Activated CD4-positive, alpha-beta T cell treated with anti-CD3 and anti-CD28 coated beads, Interleukin-2, amount 10 ng/mL, durations not matched to agents 24 days and 14 days (primary cell): ENCODE results near the gene BIRC5. TPM values are rescaled to one million over a fixed set of nuclear protein-coding genes. Genes with fewer than 3 reads are reported as not detected.
A peak's percentile ranks its signal among the peaks of the same experiment; 100 is the strongest.

Experiments used
- DNase-seq: peaks from one replicate; pipeline ENCODE4 v3.0.0; 2022
- H3K27ac Mint-ChIP-seq: one replicate; pipeline ENCODE4 v1.8.0; 2022; ENCODE audit warnings: mild to moderate bottlenecking, mixed read lengths
- H3K27me3 Mint-ChIP-seq: one replicate; pipeline ENCODE4 v1.8.0; 2022; ENCODE audit warnings: mixed read lengths
- H3K36me3 Mint-ChIP-seq: one replicate; pipeline ENCODE4 v1.8.0; 2022; ENCODE audit warnings: low read depth, mild to moderate bottlenecking, mixed read lengths
- H3K4me1 Mint-ChIP-seq: one replicate; pipeline ENCODE4 v1.8.0; 2021; ENCODE audit warnings: mixed read lengths
- H3K4me3 Mint-ChIP-seq: one replicate; pipeline ENCODE4 v1.8.0; 2022; ENCODE audit warnings: mild to moderate bottlenecking, moderate library complexity, mixed read lengths
- H3K9me3 Mint-ChIP-seq: one replicate; pipeline ENCODE4 v1.8.0; 2021; ENCODE audit warnings: mixed read lengths
- intact Hi-C: fragments of 100-400 bp; cut with micrococcal nuclease; formaldehyde crosslinking; loops from one replicate; pipeline ENCODE4 v1.15.1; 2023
- total RNA-seq: library from RNA; stranded (reverse); gene quantifications from 2 replicates; pipeline ENCODE4 v1.2.3, GENCODE V29; 2022

The BIRC5 gene
- total RNA-seq, 1 donor from 2014 or later = 38.7 TPM

GRCh38 chr17:78197147-78197832 is 16.8 kb upstream of the BIRC5 start:
- H3K27ac Mint-ChIP-seq = no peak overlapping the region
- peaks cover 6% of the 10 kb centered on the region for H3K4me1 Mint-ChIP-seq
- intact Hi-C loops = no loop called here
- no peak overlapping the region for H3K4me3 Mint-ChIP-seq
- no peaks in the 10 kb centered on the region for H3K9me3 Mint-ChIP-seq
- DNase-seq = no peak
- peaks cover 25% of the 10 kb centered on the region for H3K36me3 Mint-ChIP-seq
- H3K27me3 Mint-ChIP-seq = no peaks in the 10 kb centered on the region

- H3K4me3 Mint-ChIP-seq = no peak overlapping the region
- H3K27me3 Mint-ChIP-seq = no peaks in the 10 kb centered on the region
- no peak for DNase-seq
- H3K36me3 Mint-ChIP-seq = peaks cover 23% of the 10 kb centered on the region
- H3K27ac Mint-ChIP-seq = no peak overlapping the region
- intact Hi-C loops = no loop called here
- H3K9me3 Mint-ChIP-seq = no peaks in the 10 kb centered on the region
- H3K4me1 Mint-ChIP-seq = peaks cover 6% of the 10 kb centered on the region
These were observed 13.6 kb upstream of the BIRC5 start for GRCh38 chr17:78200451-78200850.

GRCh38 chr17:78202666-78203065 is 11.4 kb upstream of the BIRC5 start:
- Mint-ChIP-seq H3K4me1 (peaks cover 6% of the 10 kb centered on the region), H3K4me3 (no peak overlapping the region), H3K9me3 (no peaks in the 10 kb centered on the region), H3K36me3 (peaks cover 12% of the 10 kb centered on the region), H3K27me3 (no peaks in the 10 kb centered on the region), H3K27ac (no peak overlapping the region)
- no peak for DNase-seq
- intact Hi-C loops = no loop called here

DNA sequence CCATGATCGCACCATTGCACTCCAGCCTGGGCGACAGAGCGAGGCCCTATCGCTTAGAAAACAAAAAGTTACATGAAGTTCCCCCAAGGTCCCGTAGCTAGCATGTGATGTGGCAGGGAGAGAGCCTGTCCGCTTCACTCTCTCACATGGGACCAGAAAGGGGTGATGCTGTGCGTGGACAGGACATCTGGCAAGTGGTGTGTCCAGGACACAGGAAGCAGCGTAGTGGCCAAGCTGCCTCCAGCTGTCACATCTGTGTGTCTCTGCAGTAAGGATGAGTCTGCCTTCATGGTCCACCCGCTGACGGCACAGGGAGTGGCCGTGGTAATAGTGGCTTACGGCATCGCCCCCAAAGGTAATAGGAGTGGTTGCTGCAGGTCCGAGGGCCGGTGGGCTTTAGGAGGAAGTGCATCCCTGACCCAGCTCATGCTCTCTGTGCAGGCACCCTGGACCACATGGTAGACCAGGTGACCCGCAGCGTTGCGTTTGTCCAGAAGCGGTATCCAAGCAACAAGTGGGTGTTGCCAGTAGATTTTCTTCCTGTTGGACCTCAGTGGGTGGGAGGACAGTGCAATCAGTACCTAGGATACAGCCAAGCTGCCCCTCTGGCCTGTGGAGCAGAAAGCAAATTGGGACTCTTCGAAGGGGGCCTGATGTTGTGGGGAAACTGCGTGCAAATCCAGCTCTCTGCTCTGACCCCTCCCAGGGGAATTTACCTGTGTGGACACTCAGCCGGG is 9.5 kb upstream of the BIRC5 start:
- Mint-ChIP-seq H3K36me3 (peaks cover 5% of the 10 kb centered on the region), H3K27me3 (no peaks in the 10 kb centered on the region), H3K9me3 (no peaks in the 10 kb centered on the region), H3K4me1 (no peaks in the 10 kb centered on the region), H3K27ac (no peak overlapping the region), H3K4me3 (no peak overlapping the region)
- intact Hi-C loops = no loop called here
- no peak for DNase-seq

GRCh38 chr17:78205124-78205775 is 8.8 kb upstream of the BIRC5 start:
- H3K4me3 Mint-ChIP-seq = no peak overlapping the region
- no peaks in the 10 kb centered on the region for H3K9me3 Mint-ChIP-seq
- H3K36me3 Mint-ChIP-seq = peaks cover 5% of the 10 kb centered on the region
- DNase-seq = no peak
- intact Hi-C loops = no loop called here
- H3K27ac Mint-ChIP-seq = no peak overlapping the region
- H3K27me3 Mint-ChIP-seq = no peaks in the 10 kb centered on the region
- no peaks in the 10 kb centered on the region for H3K4me1 Mint-ChIP-seq

DNA sequence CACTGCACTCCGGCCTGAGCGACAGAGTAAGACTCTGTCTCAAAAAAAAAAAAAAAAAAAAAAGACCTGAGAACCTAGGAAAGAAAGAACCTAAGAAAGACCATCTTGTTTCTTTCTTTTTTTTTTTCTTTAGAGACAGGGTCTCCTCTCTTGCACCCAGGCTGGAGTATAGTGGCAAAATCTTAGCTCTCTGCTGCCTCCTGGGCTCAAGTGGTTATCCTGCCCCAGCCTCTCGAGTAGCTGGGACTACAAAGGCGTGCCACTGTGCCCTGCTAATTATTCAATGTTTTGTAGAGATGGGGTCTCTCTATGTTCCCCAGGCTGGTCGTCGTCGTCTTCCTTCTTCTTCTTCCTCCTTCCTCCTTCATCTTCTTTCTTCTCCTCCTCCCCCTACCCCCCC is 7.8 kb upstream of the BIRC5 start:
- intact Hi-C loops = no loop called here
- H3K4me3 Mint-ChIP-seq = no peak overlapping the region
- no peaks in the 10 kb centered on the region for H3K27me3 Mint-ChIP-seq

DNA sequence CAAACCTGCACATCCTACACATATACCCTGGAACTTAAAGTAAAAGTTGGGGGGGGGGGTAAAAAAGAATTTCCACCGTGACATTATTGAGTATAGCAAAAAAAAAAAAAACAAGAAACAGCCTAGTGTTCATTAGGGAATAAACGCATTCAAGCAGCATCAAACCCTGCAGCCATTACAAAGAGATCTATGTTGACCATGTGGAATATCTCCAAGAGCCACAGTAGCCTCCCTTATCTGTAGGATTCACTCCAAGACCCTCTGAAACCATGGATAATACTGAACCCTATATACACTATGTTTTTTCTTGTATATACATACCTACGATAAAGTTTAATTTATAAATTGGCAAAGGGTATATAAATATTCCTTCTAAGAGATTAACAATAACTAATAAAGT is 5.6 kb upstream of the BIRC5 start:
- Mint-ChIP-seq H3K9me3 (no peaks in the 10 kb centered on the region), H3K4me1 (no peaks in the 10 kb centered on the region), H3K36me3 (peaks cover 5% of the 10 kb centered on the region), H3K4me3 (no peak overlapping the region), H3K27me3 (no peaks in the 10 kb centered on the region), H3K27ac (no peak overlapping the region)
- no peak for DNase-seq
- intact Hi-C loops = no loop called here

More for the DNA sequence above, 7.8 kb upstream of the BIRC5 start:
- Mint-ChIP-seq H3K27ac (no peak overlapping the region), H3K4me1 (no peaks in the 10 kb centered on the region), H3K36me3 (peaks cover 5% of the 10 kb centered on the region), H3K9me3 (no peaks in the 10 kb centered on the region)
- DNase-seq = no peak

- no peaks in the 10 kb centered on the region for H3K27me3 Mint-ChIP-seq
- H3K9me3 Mint-ChIP-seq = no peaks in the 10 kb centered on the region
- H3K36me3 Mint-ChIP-seq = peaks cover 1% of the 10 kb centered on the region
- no peak overlapping the region for H3K4me3 Mint-ChIP-seq
- intact Hi-C loops = no loop called here
- DNase-seq = no peak
- H3K27ac Mint-ChIP-seq = no peak overlapping the region
- H3K4me1 Mint-ChIP-seq = no peaks in the 10 kb centered on the region
These were observed 3.9 kb upstream of the BIRC5 start for GRCh38 chr17:78210111-78210510.

GRCh38 chr17:78211032-78211431 is 3.0 kb upstream of the BIRC5 start:
- intact Hi-C loops = no loop called here
- peaks cover 4% of the 10 kb centered on the region for H3K4me1 Mint-ChIP-seq

DNA sequence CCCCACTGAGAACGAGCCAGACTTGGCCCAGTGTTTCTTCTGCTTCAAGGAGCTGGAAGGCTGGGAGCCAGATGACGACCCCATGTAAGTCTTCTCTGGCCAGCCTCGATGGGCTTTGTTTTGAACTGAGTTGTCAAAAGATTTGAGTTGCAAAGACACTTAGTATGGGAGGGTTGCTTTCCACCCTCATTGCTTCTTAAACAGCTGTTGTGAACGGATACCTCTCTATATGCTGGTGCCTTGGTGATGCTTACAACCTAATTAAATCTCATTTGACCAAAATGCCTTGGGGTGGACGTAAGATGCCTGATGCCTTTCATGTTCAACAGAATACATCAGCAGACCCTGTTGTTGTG is 631 bp downstream of the BIRC5 start:
- Mint-ChIP-seq H3K27ac (peak overlapping the region; percentile 90), H3K9me3 (no peaks in the 10 kb centered on the region), H3K4me3 (peak overlapping the region; percentile 94), H3K27me3 (no peaks in the 10 kb centered on the region), H3K36me3 (peaks cover 17% of the 10 kb centered on the region), H3K4me1 (peaks cover 12% of the 10 kb centered on the region)
- intact Hi-C loops = loop anchor here (1.0 kb wide), 3 partner anchors 27 to 74 kb away; partner anchors contain the start of genes AFMID and TK1
- DNase-seq = no peak

More at GRCh38 chr17:78211032-78211431, 3.0 kb upstream of the BIRC5 start:
- Mint-ChIP-seq H3K27me3 (no peaks in the 10 kb centered on the region), H3K27ac (no peak overlapping the region), H3K4me3 (no peak overlapping the region), H3K36me3 (peaks cover 1% of the 10 kb centered on the region), H3K9me3 (no peaks in the 10 kb centered on the region)
- DNase-seq = no peak

DNA sequence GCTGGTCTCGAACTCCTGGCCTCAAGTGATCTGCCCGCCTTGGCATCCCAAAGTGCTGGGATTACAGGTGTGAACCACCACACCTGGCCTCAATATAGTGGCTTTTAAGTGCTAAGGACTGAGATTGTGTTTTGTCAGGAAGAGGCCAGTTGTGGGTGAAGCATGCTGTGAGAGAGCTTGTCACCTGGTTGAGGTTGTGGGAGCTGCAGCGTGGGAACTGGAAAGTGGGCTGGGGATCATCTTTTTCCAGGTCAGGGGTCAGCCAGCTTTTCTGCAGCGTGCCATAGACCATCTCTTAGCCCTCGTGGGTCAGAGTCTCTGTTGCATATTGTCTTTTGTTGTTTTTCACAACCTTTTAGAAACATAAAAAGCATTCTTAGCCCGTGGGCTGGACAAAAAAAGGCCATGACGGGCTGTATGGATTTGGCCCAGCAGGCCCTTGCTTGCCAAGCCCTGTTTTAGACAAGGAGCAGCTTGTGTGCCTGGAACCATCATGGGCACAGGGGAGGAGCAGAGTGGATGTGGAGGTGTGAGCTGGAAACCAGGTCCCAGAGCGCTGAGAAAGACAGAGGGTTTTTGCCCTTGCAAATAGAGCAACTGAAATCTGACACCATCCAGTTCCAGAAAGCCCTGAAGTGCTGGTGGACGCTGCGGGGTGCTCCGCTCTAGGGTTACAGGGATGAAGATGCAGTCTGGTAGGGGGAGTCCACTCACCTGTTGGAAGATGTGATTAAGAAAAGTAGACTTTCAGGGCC is 5.5 kb downstream of the BIRC5 start:
- no peaks in the 10 kb centered on the region for H3K27me3 Mint-ChIP-seq
- no peak for DNase-seq
- peaks cover 40% of the 10 kb centered on the region for H3K36me3 Mint-ChIP-seq
- H3K4me1 Mint-ChIP-seq = peaks cover 14% of the 10 kb centered on the region
- no peak overlapping the region for H3K4me3 Mint-ChIP-seq
- no peaks in the 10 kb centered on the region for H3K9me3 Mint-ChIP-seq
- H3K27ac Mint-ChIP-seq = no peak overlapping the region
- intact Hi-C loops = no loop called here

DNA sequence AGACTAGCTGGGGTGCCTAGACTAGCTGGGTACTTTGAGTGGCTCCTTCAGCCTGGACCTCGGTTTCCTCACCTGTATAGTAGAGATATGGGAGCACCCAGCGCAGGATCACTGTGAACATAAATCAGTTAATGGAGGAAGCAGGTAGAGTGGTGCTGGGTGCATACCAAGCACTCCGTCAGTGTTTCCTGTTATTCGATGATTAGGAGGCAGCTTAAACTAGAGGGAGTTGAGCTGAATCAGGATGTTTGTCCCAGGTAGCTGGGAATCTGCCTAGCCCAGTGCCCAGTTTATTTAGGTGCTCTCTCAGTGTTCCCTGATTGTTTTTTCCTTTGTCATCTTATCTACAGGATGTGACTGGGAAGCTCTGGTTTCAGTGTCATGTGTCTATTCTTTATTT is 9.0 kb downstream of the BIRC5 start:
- Mint-ChIP-seq H3K27ac (no peak overlapping the region), H3K4me1 (peaks cover 6% of the 10 kb centered on the region), H3K27me3 (peaks cover 2% of the 10 kb centered on the region), H3K4me3 (no peak overlapping the region), H3K36me3 (peaks cover 39% of the 10 kb centered on the region), H3K9me3 (no peaks in the 10 kb centered on the region)
- intact Hi-C loops = no loop called here
- no peak for DNase-seq

- H3K4me1 Mint-ChIP-seq = peaks cover 6% of the 10 kb centered on the region
- H3K9me3 Mint-ChIP-seq = no peaks in the 10 kb centered on the region
- H3K27me3 Mint-ChIP-seq = peaks cover 2% of the 10 kb centered on the region
- peaks cover 37% of the 10 kb centered on the region for H3K36me3 Mint-ChIP-seq
- H3K4me3 Mint-ChIP-seq = no peak overlapping the region
- DNase-seq = no peak
- intact Hi-C loops = no loop called here
- no peak overlapping the region for H3K27ac Mint-ChIP-seq
These were observed 9.7 kb downstream of the BIRC5 start for GRCh38 chr17:78223765-78224164.
